Esophagus squamous epithelium (tissue), 4 donors: Measurements from ENCODE around the gene KIAA1217.

Experiments used
- CTCF ChIP-seq, 6 experiments: fragments of 450-650 bp in 4 of 6; fragments of 200-600 bp in 2 of 6; sonication (generic) in 2 of 6; IDR thresholded peaks; one replicate each; pipeline ENCODE4 v1.5.1; 2016 to 2019; ENCODE audit warnings: antibody characterized with exemption in 6 of 6, mild to moderate bottlenecking in 4 of 6, moderate library complexity in 4 of 6
- POLR2A ChIP-seq, 4 donors: fragments of 450-650 bp; IDR thresholded peaks; one replicate each; pipeline ENCODE4 v1.6.1; 2017; ENCODE audit warnings: antibody characterized with exemption in 4 of 4, mild to moderate bottlenecking in 4 of 4, moderate library complexity in 3 of 4

GRCh38 chr10:24299578-24300260 is 90.8 kb downstream of the KIAA1217 start:
- TF ChIP-seq CTCF (IDR thresholded peaks at IDR 0.05) (no peak), POLR2A (IDR thresholded peaks at IDR 0.05) (no peak)
